Breast epithelium (tissue), 3 donors: ENCODE measurements around the gene A1BG.

Experiments
- CTCF ChIP-seq, 3 donors: fragments of 450-650 bp; IDR thresholded peaks; one replicate each; pipeline ENCODE4 v1.5.1; 2016 to 2017; ENCODE audit warnings: antibody characterized with exemption in 3 of 3, mild to moderate bottlenecking in 3 of 3, moderate library complexity in 3 of 3
- POLR2AphosphoS5 ChIP-seq, 3 donors: sonication (generic); formaldehyde crosslinking; IDR thresholded peaks; one replicate each; pipeline ENCODE4 v1.6.1; 2017; ENCODE audit warnings: antibody characterized with exemption in 3 of 3

GRCh38 chr19:58398087-58398486 lies 44.8 kb upstream of the A1BG start:
- TF ChIP-seq CTCF (IDR thresholded peaks at IDR 0.05) (no peak), POLR2AphosphoS5 (IDR thresholded peaks at IDR 0.05) (no peak)
